AG10803 (cell line): ENCODE data around the gene CNKSR2.

ENCODE experiments used
- DNase-seq: peaks from one replicate; pipeline ENCODE4 v3.0.0; 2010; ENCODE audit warnings: low read depth
- H3K4me3 ChIP-seq: 2 replicates; pipeline ENCODE4 v1.5.1; 2011; ENCODE audit warnings: mild to moderate bottlenecking, low read length, control low read depth
- TF ChIP-seq, protein P1 (sequence below): conservative IDR thresholded peaks from 2 replicates; pipeline ENCODE4 v1.5.1; 2011; ENCODE audit warnings: mild to moderate bottlenecking, low read length, control low read depth, inconsistent platforms

CNKSR2 gene

DNA sequence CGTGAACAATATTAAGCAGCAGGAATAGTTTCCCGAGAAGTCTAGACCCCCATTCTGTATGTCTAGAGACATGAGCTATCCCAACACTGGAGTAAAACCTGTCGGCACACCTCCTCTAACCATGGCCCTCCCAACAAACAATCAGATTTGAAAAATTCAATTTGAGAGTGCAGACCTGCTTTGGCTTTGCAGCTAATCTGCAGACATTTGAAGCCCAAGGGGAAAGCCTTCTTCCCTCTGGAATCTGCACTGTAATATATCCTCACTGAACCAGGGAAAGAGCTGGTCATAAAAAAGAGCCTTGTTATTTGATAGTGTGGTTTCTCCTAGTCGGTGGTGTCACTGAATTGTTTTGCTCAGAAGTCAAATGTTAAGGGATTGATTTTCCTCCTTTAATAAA, 328.5 kb downstream of the CNKSR2 start:
- no peak overlapping the region for H3K4me3 ChIP-seq
- no peak for DNase-seq
- TF ChIP-seq, protein P1, sequence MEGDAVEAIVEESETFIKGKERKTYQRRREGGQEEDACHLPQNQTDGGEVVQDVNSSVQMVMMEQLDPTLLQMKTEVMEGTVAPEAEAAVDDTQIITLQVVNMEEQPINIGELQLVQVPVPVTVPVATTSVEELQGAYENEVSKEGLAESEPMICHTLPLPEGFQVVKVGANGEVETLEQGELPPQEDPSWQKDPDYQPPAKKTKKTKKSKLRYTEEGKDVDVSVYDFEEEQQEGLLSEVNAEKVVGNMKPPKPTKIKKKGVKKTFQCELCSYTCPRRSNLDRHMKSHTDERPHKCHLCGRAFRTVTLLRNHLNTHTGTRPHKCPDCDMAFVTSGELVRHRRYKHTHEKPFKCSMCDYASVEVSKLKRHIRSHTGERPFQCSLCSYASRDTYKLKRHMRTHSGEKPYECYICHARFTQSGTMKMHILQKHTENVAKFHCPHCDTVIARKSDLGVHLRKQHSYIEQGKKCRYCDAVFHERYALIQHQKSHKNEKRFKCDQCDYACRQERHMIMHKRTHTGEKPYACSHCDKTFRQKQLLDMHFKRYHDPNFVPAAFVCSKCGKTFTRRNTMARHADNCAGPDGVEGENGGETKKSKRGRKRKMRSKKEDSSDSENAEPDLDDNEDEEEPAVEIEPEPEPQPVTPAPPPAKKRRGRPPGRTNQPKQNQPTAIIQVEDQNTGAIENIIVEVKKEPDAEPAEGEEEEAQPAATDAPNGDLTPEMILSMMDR: no peak
